IMR-90 (cell line): ENCODE data around the gene AP3B1. TPM values are rescaled to one million over a fixed set of nuclear protein-coding genes. Genes with fewer than 3 reads are reported as not detected.

Experiments
- ATAC-seq: fragments of 200-7000 bp; cut with Tn5 transposase; 2 replicates; pipeline ENCODE4 v1.9.1; 2020; ENCODE audit warnings: low read depth, mild to moderate bottlenecking, moderate library complexity
- BruUV-seq: library from RNA; stranded (reverse); fragments of 400-500 nt; replicated peaks from 2 replicates; lab custom pipeline; 2021; lab: Mats Ljungman, UMichigan
- CTCF ChIA-PET: fragments of 300-600 bp; formaldehyde crosslinking; extraction: SDS; loops from one replicate; lab custom pipeline; 2021; ENCODE audit warnings: antibody characterized with exemption; lab: Yijun Ruan, JAX
- POLR2A ChIA-PET: fragments of 300-600 bp; sonication (Branson Sonifier 250); formaldehyde crosslinking; loops from one replicate; lab custom pipeline; 2022; ENCODE audit warnings: antibody characterized with exemption; ENCODE audit not compliant: unreplicated experiment; lab: Charles Lee
- DNase-seq: peaks from one replicate; pipeline ENCODE4 v3.0.0; 2013
- H2AFZ ChIP-seq: replicated peaks from 2 replicates; pipeline ENCODE3; 2013; ENCODE audit warnings: low read length, mild to moderate bottlenecking; ENCODE audit not compliant: poor library complexity
- H2AK5ac ChIP-seq: 2 replicates; pipeline ENCODE4 v1.6.1; 2013; ENCODE audit warnings: low read depth, low read length, inconsistent platforms
- H2AK9ac ChIP-seq: replicated peaks from 2 replicates; pipeline ENCODE3; 2013; ENCODE audit warnings: mild to moderate bottlenecking, low read depth, low read length, moderate library complexity; ENCODE audit not compliant: poor library complexity
- H2BK120ac ChIP-seq: 2 replicates; pipeline ENCODE4 v1.6.1; 2013; ENCODE audit warnings: low read depth, low read length, inconsistent platforms
- H2BK15ac ChIP-seq: 3 replicates; pipeline ENCODE4 v1.6.1; 2013; ENCODE audit warnings: low read depth, low read length, inconsistent platforms
- H2BK20ac ChIP-seq: 2 replicates; pipeline ENCODE4 v1.6.1; 2013; ENCODE audit warnings: low read depth, mild to moderate bottlenecking, inconsistent platforms, low read length, moderate library complexity
- H2BK5ac ChIP-seq: 2 replicates; pipeline ENCODE4 v1.6.1; 2013; ENCODE audit warnings: mild to moderate bottlenecking, low read depth, low read length, inconsistent platforms; ENCODE audit not compliant: poor library complexity, severe bottlenecking
- H3K14ac ChIP-seq: replicated peaks from 2 replicates; pipeline ENCODE4 v1.6.1; 2013; ENCODE audit warnings: low read depth, low read length, inconsistent platforms
- H3K18ac ChIP-seq: 2 replicates; pipeline ENCODE4 v1.6.1; 2013; ENCODE audit warnings: low read depth, low read length, control low read depth
- H3K23ac ChIP-seq: 2 replicates; pipeline ENCODE4 v1.6.1; 2013; ENCODE audit warnings: low read depth, low read length, inconsistent platforms
- H3K27ac ChIP-seq: 2 replicates; pipeline ENCODE4 v1.5.1; 2013; ENCODE audit warnings: mild to moderate bottlenecking, control low read depth, low read length; ENCODE audit not compliant: insufficient read depth
- H3K27me3 ChIP-seq: 2 replicates; pipeline ENCODE4 v1.6.1; 2013; ENCODE audit warnings: low read length; ENCODE audit not compliant: control insufficient read depth, insufficient read depth
- H3K36me3 ChIP-seq: 2 replicates; pipeline ENCODE4 v1.6.1; 2013; ENCODE audit warnings: low read length, mixed read lengths; ENCODE audit not compliant: control insufficient read depth, insufficient read depth
- H3K4ac ChIP-seq: 2 replicates; pipeline ENCODE4 v1.6.1; 2013; ENCODE audit warnings: low read depth, low read length, inconsistent platforms
- H3K4me1 ChIP-seq: 2 replicates; pipeline ENCODE4 v1.6.1; 2013; ENCODE audit warnings: low read length, mixed read lengths; ENCODE audit not compliant: control insufficient read depth, insufficient read depth
- H3K4me2 ChIP-seq: 2 replicates; pipeline ENCODE4 v1.6.1; 2013; ENCODE audit warnings: low read depth, mild to moderate bottlenecking, control low read depth, low read length, moderate library complexity
- H3K4me3 ChIP-seq: 2 replicates; pipeline ENCODE4 v1.5.1; 2013; ENCODE audit warnings: low read depth, mild to moderate bottlenecking, control low read depth, low read length, moderate library complexity; ENCODE audit not compliant: insufficient read depth
- H3K56ac ChIP-seq: 2 replicates; pipeline ENCODE4 v1.6.1; 2013; ENCODE audit warnings: low read length, inconsistent platforms; ENCODE audit not compliant: insufficient read depth; ENCODE audit errors: extremely low read depth
- H3K79me1 ChIP-seq, 2 experiments: 2 replicates each; pipeline ENCODE4 v1.6.1; 2013; ENCODE audit warnings: low read length in 2 of 2, inconsistent platforms in 1 of 2, low read depth in 1 of 2
- H3K9ac ChIP-seq: 2 replicates; pipeline ENCODE4 v1.6.1; 2013; ENCODE audit warnings: low read depth, low read length, control low read depth
- H3K9me1 ChIP-seq: 2 replicates; pipeline ENCODE4 v1.6.1; 2013; ENCODE audit warnings: low read length, inconsistent platforms; ENCODE audit not compliant: insufficient read depth
- H3K9me3 ChIP-seq: 2 replicates; pipeline ENCODE4 v1.6.1; 2013; ENCODE audit warnings: low read length; ENCODE audit not compliant: control insufficient read depth, insufficient read depth
- H4K20me1 ChIP-seq: 2 replicates; pipeline ENCODE4 v1.6.1; 2013; ENCODE audit warnings: low read length, inconsistent platforms; ENCODE audit not compliant: insufficient read depth
- H4K5ac ChIP-seq: 2 replicates; pipeline ENCODE4 v1.6.1; 2013; ENCODE audit warnings: mild to moderate bottlenecking, low read depth, low read length, control low read depth
- H4K8ac ChIP-seq, 2 experiments: 2 replicates each; pipeline ENCODE4 v1.6.1; 2013; ENCODE audit warnings: low read depth in 2 of 2, low read length in 2 of 2, control low read depth in 1 of 2, inconsistent platforms in 1 of 2
- H4K91ac ChIP-seq: 2 replicates; pipeline ENCODE4 v1.6.1; 2013; ENCODE audit warnings: low read depth, low read length, inconsistent platforms; ENCODE audit not compliant: insufficient read depth
- BHLHE40 ChIP-seq: fragments of 150-350 bp; IDR thresholded peaks from 2 replicates; pipeline ENCODE4 v1.6.1; 2016; ENCODE audit warnings: mild to moderate bottlenecking, low read depth, low read length
- CEBPB ChIP-seq: IDR thresholded peaks from 2 replicates; pipeline ENCODE4 v1.6.1; 2012; ENCODE audit warnings: low read depth, low read length, improper control_type of control experiment
- CHD1 ChIP-seq: IDR thresholded peaks from 2 replicates; pipeline ENCODE4 v1.6.1; 2012; ENCODE audit warnings: low read depth, low read length, improper control_type of control experiment
- CTCF ChIP-seq: conservative IDR thresholded peaks from 2 replicates; pipeline ENCODE4 v1.5.1; 2012; ENCODE audit warnings: mild to moderate bottlenecking, low read depth, low read length, improper control_type of control experiment
- ELK1 ChIP-seq: fragments of 150-350 bp; IDR thresholded peaks from 2 replicates; pipeline ENCODE4 v1.6.1; 2016; ENCODE audit warnings: low read depth, mild to moderate bottlenecking, low read length, moderate library complexity, borderline replicate concordance
- FOS ChIP-seq: fragments of 150-350 bp; IDR thresholded peaks from 2 replicates; pipeline ENCODE4 v1.6.1; 2016; ENCODE audit warnings: low read depth, low read length
- MAFK ChIP-seq: IDR thresholded peaks from 2 replicates; pipeline ENCODE4 v1.6.1; 2012; ENCODE audit warnings: low read depth, low read length, improper control_type of control experiment
- MAZ ChIP-seq: IDR thresholded peaks from 2 replicates; pipeline ENCODE4 v1.6.1; 2012; ENCODE audit warnings: low read depth, mild to moderate bottlenecking, low read length, improper control_type of control experiment, moderate library complexity, borderline replicate concordance
- MXI1 ChIP-seq: IDR thresholded peaks from 2 replicates; pipeline ENCODE4 v1.6.1; 2012; ENCODE audit warnings: low read depth, mild to moderate bottlenecking, low read length, moderate library complexity, borderline replicate concordance
- NFE2L2 ChIP-seq: fragments of 150-350 bp; IDR thresholded peaks from 2 replicates; pipeline ENCODE4 v1.6.1; 2016; ENCODE audit warnings: low read depth, mild to moderate bottlenecking, low read length
- POLR2A ChIP-seq: IDR thresholded peaks from 2 replicates; pipeline ENCODE4 v1.6.1; 2012; ENCODE audit warnings: mild to moderate bottlenecking, low read depth, low read length
- RAD21 ChIP-seq: IDR thresholded peaks from 2 replicates; pipeline ENCODE4 v1.6.1; 2012; ENCODE audit warnings: low read length, improper control_type of control experiment
- RCOR1 ChIP-seq: IDR thresholded peaks from 2 replicates; pipeline ENCODE4 v1.6.1; 2012; ENCODE audit warnings: mild to moderate bottlenecking, low read length, improper control_type of control experiment; ENCODE audit not compliant: insufficient replicate concordance
- RFX5 ChIP-seq: IDR thresholded peaks from 2 replicates; pipeline ENCODE4 v1.8.0; 2012; ENCODE audit warnings: low read depth, mild to moderate bottlenecking, low read length, moderate library complexity
- SMC3 ChIP-seq: fragments of 150-350 bp; IDR thresholded peaks from 2 replicates; pipeline ENCODE4 v1.6.1; 2016; ENCODE audit warnings: low read depth, mild to moderate bottlenecking, antibody characterized with exemption, low read length, moderate library complexity
- USF2 ChIP-seq: fragments of 150-350 bp; IDR thresholded peaks from 2 replicates; pipeline ENCODE4 v1.6.1; 2017; ENCODE audit warnings: mild to moderate bottlenecking, antibody characterized with exemption, low read length, low read depth
- WGBS, 2 experiments: methylation state at CpG; one replicate each; pipeline versions ENCODE4 v1.1.5 to v1.1.7; 2013; ENCODE audit warnings: missing lambda C conversion rate in 2 of 2; ENCODE audit not compliant: insufficient read length in 1 of 2; ENCODE audit errors: extremely low coverage in 2 of 2; 5-methylcytosine and 5-hydroxymethylcytosine counted together
- dilution Hi-C: fragments of 300-500 bp; cut with HindIII; formaldehyde crosslinking; loops from one replicate; pipeline ENCODE4 v1.14.3; 2018; ENCODE audit warnings: low sequenced_read_pairs; ENCODE audit not compliant: unreplicated experiment
- in situ Hi-C: fragments of 300-500 bp; cut with MboI; formaldehyde crosslinking; loops from 3 replicates; pipeline ENCODE4 v1.14.3; 2019; ENCODE audit warnings: low sequenced_read_pairs, inconsistent platforms, mixed read lengths
- intact Hi-C: fragments of 100-400 bp; cut with micrococcal nuclease; formaldehyde crosslinking; loops from 2 replicates; pipeline ENCODE4 v1.10.0; 2022
- polyA plus RNA-seq, 3 experiments: library from polyadenylated mRNA; depleted of rRNA; stranded (reverse); fragments of >200 nt; gene quantifications; 2 replicates each; pipeline ENCODE4 v1.2.3, GENCODE V29; 2012; ENCODE audit warnings: low replicate concordance in 1 of 3
- total RNA-seq: library from RNA; depleted of rRNA; stranded (reverse); fragments of >200 nt; gene quantifications from 2 replicates; pipeline ENCODE4 v1.2.3, GENCODE V29; 2012

AP3B1 gene
- total and polyA plus RNA-seq, 2 of the 4 experiments (the other 2 are of a cell fraction) = 33.1 to 59.0 TPM

- Histone ChIP-seq H3K9me3 (no peaks in the 10 kb centered on the region), H3K36me3 (peaks cover 7% of the 10 kb centered on the region), H4K8ac (no peak overlapping the region), H3K27ac (no peak overlapping the region), H3K23ac (no peak overlapping the region), H2AK5ac (no peak overlapping the region), H3K27me3 (no peaks in the 10 kb centered on the region), H3K4ac (no peak overlapping the region), H4K20me1 (no peaks in the 10 kb centered on the region), H3K9ac (no peak overlapping the region), H2AFZ (no peak overlapping the region), H4K5ac (no peak overlapping the region), H2BK5ac (no peak overlapping the region), H3K79me1 (peaks cover 7 to 20% of the 10 kb centered on the region in 2 experiments), H3K4me2 (no peak overlapping the region), H3K18ac (no peak overlapping the region), H3K4me3 (no peak overlapping the region), H3K56ac (no peak overlapping the region), H3K9me1 (peaks cover 3% of the 10 kb centered on the region; the same call in 1 of the 2 replicates), H3K14ac (no peak overlapping the region), H2BK120ac (no peak overlapping the region), H3K4me1 (no peaks in the 10 kb centered on the region), H2BK15ac (no peak overlapping the region), H2AK9ac (no peak overlapping the region), H4K91ac (no peak overlapping the region), H2BK20ac (no peak overlapping the region)
- POLR2A ChIA-PET = no interaction called here
- in situ Hi-C loops (no loop called here), dilution Hi-C loops (no loop called here), intact Hi-C loops (no loop called here)
- DNase-seq (no peak), ATAC-seq (no peak)
- TF ChIP-seq FOS (no peak), CHD1 (no peak), CTCF (no peak), RAD21 (no peak), MXI1 (no peak), MAZ (no peak), RFX5 (no peak), SMC3 (no peak), POLR2A (no peak), NFE2L2 (no peak), BHLHE40 (no peak), CEBPB (no peak), USF2 (no peak), RCOR1 (no peak), ELK1 (no peak), MAFK (no peak)
- WGBS, 2 experiments = 80% methylated on average over 1 of the region's 3 CpGs; no CpG with 5 or more reads in 1 of the 2 experiments
- no TSS peak for BruUV-seq
- CTCF ChIA-PET = no interaction called here
Measured at GRCh38 chr5:78213799-78214198, 80.7 kb downstream of the AP3B1 start.
